Upper lobe of right lung (tissue), 1 donor: ENCODE measurements around the gene SUPT5H. TPM values are rescaled to one million over a fixed set of nuclear protein-coding genes. Genes with fewer than 3 reads are reported as not detected.

Experiments used
- ATAC-seq: fragments of 200-7000 bp; cut with Tn5 transposase; one replicate; pipeline ENCODE4 v1.9.1; 2020; ENCODE audit warnings: mild to moderate bottlenecking, moderate library complexity
- DNase-seq: peaks from one replicate; pipeline ENCODE4 v3.0.0-alpha.2; 2020
- H3K27ac ChIP-seq: fragments of 200-600 bp; one replicate; pipeline ENCODE4 v1.8.0; 2022
- H3K27me3 ChIP-seq: fragments of 200-600 bp; one replicate; pipeline ENCODE4 v1.8.0; 2022; ENCODE audit warnings: mild to moderate bottlenecking
- H3K36me3 ChIP-seq: fragments of 200-600 bp; one replicate; pipeline ENCODE4 v1.8.0; 2022
- H3K4me1 ChIP-seq: fragments of 200-600 bp; one replicate; pipeline ENCODE4 v1.8.0; 2022
- H3K4me3 ChIP-seq: fragments of 200-600 bp; one replicate; pipeline ENCODE4 v1.8.0; 2022; ENCODE audit warnings: mild to moderate bottlenecking
- H3K9me3 ChIP-seq: fragments of 200-600 bp; one replicate; pipeline ENCODE4 v1.8.0; 2022
- intact Hi-C: fragments of 100-400 bp; cut with DNase I; formaldehyde crosslinking; loops from one replicate; pipeline ENCODE4 v1.11.0; 2022
- total RNA-seq: library from RNA; stranded (reverse); fragmentation: NEBNext Ultra II Directional; extraction: Animal tissue kit (Norgen Biotek cat#: 25700); gene quantifications from one replicate; pipeline ENCODE4 v1.2.1, GENCODE V29; 2021
- TF ChIP-seq, protein P1 (sequence below): fragments of 200-600 bp; IDR thresholded peaks from one replicate; pipeline ENCODE4 v1.8.0; 2022; ENCODE audit warnings: antibody characterized with exemption
- donor health status: DM: no; HTN: yes; CAD: no; lungs with severe emphysema.

Gene SUPT5H
- total RNA-seq, 1 donor from 2014 or later = 98.4 TPM

- ATAC-seq = no peak
- intact Hi-C loops = no loop called here
- Histone ChIP-seq H3K27me3 (no peaks in the 10 kb centered on the region), H3K27ac (no peak overlapping the region), H3K4me1 (peaks cover 17% of the 10 kb centered on the region), H3K9me3 (no peaks in the 10 kb centered on the region), H3K36me3 (peaks cover 42% of the 10 kb centered on the region), H3K4me3 (no peak overlapping the region)
- TF ChIP-seq, protein P1, sequence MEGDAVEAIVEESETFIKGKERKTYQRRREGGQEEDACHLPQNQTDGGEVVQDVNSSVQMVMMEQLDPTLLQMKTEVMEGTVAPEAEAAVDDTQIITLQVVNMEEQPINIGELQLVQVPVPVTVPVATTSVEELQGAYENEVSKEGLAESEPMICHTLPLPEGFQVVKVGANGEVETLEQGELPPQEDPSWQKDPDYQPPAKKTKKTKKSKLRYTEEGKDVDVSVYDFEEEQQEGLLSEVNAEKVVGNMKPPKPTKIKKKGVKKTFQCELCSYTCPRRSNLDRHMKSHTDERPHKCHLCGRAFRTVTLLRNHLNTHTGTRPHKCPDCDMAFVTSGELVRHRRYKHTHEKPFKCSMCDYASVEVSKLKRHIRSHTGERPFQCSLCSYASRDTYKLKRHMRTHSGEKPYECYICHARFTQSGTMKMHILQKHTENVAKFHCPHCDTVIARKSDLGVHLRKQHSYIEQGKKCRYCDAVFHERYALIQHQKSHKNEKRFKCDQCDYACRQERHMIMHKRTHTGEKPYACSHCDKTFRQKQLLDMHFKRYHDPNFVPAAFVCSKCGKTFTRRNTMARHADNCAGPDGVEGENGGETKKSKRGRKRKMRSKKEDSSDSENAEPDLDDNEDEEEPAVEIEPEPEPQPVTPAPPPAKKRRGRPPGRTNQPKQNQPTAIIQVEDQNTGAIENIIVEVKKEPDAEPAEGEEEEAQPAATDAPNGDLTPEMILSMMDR = no peak
- DNase-seq = no peak
These were observed 37.8 kb downstream of the SUPT5H start for GRCh38 chr19:39483141-39483540.

DNA sequence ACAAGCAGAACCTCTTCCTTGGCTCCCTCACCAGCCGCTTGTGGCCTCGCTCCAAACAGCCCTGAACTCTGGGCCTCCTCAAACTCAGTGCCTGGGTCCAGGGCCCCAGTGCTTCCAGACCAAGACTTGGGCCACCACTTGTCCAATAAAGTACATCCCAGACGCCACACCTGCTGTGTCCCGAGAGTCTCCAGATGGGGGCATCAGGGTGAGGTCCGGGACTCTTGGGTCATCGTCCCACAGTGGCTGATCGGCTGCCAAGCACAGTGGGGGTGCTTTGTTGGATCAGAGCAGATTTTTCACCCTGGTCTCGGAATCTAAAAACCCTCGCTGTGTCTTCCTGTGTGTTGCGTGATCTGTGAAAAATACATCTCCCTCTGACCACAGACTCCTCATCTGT is 44.4 kb downstream of the SUPT5H start:
- DNase-seq (no peak), ATAC-seq (no peak)
- no peaks in the 10 kb centered on the region for H3K4me1 ChIP-seq
- H3K27me3 ChIP-seq = no peaks in the 10 kb centered on the region
- H3K9me3 ChIP-seq = no peaks in the 10 kb centered on the region
- intact Hi-C loops = no loop called here
- H3K36me3 ChIP-seq = peaks cover 61% of the 10 kb centered on the region
- no peak overlapping the region for H3K27ac ChIP-seq
- TF ChIP-seq, protein P1 = no peak
- no peak overlapping the region for H3K4me3 ChIP-seq

GRCh38 chr19:39492225-39492624 is 46.8 kb downstream of the SUPT5H start:
- H3K36me3 ChIP-seq = peaks cover 38% of the 10 kb centered on the region

DNA sequence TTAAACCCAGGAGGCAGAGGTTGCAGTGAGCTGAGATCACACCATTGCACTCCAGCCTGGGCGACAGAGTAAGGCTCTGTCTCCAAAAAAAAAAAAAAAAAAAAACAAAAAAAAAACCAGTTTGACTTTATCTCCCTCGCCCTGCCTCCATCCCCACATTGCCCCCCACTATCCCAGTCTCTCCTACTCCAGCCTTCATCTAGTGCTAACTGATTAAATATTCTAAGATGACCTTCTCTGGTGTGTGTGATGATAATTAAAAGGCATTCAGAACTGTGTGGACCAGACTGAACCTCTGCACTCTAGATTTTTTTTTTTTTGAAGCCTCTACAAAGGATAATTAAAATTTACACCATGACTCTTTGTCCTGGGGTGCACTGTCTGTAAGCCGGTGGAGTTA is 47.4 kb downstream of the SUPT5H start:
- no peak overlapping the region for H3K4me3 ChIP-seq
- TF ChIP-seq, protein P1 = no peak

More at GRCh38 chr19:39492225-39492624, 46.8 kb downstream of the SUPT5H start:
- TF ChIP-seq, protein P1 = no peak
- no peaks in the 10 kb centered on the region for H3K4me1 ChIP-seq
- no peak overlapping the region for H3K27ac ChIP-seq
- intact Hi-C loops = no loop called here
- no peak overlapping the region for H3K4me3 ChIP-seq
- H3K9me3 ChIP-seq = no peaks in the 10 kb centered on the region
- peaks cover 12% of the 10 kb centered on the region for H3K27me3 ChIP-seq
- DNase-seq = no peak
- ATAC-seq = no peak

DNA sequence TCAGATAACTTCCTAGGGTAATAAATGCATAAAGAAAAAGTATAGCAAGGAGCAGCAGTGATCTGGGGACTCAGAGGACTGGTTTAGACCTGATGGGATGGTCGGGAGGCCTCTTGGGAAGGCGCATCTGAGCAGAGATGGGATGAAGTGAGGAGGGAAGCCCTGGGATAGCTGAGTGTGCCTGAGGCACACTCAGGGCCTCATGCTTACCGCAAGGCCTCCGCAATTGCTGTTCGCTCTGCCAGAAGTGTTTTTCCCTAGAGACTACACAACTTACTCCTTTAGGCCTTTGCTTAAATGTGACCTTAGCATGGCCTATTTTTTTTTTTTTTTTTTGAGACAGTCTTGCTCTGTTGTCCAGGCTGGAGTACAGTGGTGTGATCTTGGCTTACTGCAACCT is 49.3 kb downstream of the SUPT5H start:
- Histone ChIP-seq H3K9me3 (no peaks in the 10 kb centered on the region), H3K27ac (no peak overlapping the region), H3K4me3 (no peak overlapping the region), H3K27me3 (peaks cover 35% of the 10 kb centered on the region), H3K36me3 (peaks cover 14% of the 10 kb centered on the region), H3K4me1 (peaks cover 16% of the 10 kb centered on the region)
- ATAC-seq (no peak), DNase-seq (no peak)
- TF ChIP-seq, protein P1 = no peak
- intact Hi-C loops = no loop called here

More for the DNA sequence above, 47.4 kb downstream of the SUPT5H start:
- peaks cover 18% of the 10 kb centered on the region for H3K27me3 ChIP-seq
- no peak overlapping the region for H3K27ac ChIP-seq
- no peaks in the 10 kb centered on the region for H3K9me3 ChIP-seq
- ATAC-seq (no peak), DNase-seq (no peak)
- intact Hi-C loops = no loop called here
- H3K4me1 ChIP-seq = peaks cover 3% of the 10 kb centered on the region
- H3K36me3 ChIP-seq = peaks cover 33% of the 10 kb centered on the region

DNA sequence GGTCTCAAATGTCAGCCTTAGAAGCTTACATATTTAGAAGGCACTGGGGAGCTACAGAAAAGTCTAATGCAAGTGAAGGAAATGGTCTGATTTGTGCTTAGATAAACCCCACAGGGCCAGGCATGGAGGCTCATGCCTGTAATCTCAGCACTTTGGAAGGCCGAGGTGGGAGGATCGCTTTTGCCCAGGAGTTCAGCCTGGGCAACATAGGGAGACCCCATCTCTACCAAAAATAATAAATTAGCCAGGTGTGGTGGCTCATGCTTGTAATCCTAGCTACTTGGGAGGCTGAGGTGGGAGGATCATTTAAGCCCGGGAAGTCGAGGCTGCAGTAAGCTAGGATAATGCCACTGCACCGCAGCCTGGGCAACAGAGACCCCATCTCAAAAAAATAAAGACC is 50.7 kb downstream of the SUPT5H start:
- H3K4me1 ChIP-seq = peaks cover 16% of the 10 kb centered on the region
- ATAC-seq (no peak), DNase-seq (no peak)
- TF ChIP-seq, protein P1 = no peak
- peaks cover under 1% of the 10 kb centered on the region for H3K36me3 ChIP-seq
- no peak overlapping the region for H3K27ac ChIP-seq
- H3K4me3 ChIP-seq = no peak overlapping the region
- H3K9me3 ChIP-seq = no peaks in the 10 kb centered on the region
- intact Hi-C loops = no loop called here
- peaks cover 48% of the 10 kb centered on the region for H3K27me3 ChIP-seq
